Measurements from ENCODE around the gene RGS14. TPM values are rescaled to one million over a fixed set of nuclear protein-coding genes. Genes with fewer than 3 reads are reported as not detected.
"Not testable (repeated sequence)": the region's sequence is repeated elsewhere in the genome, so short reads cannot be mapped to it uniquely, and the experiment has no call there.

Gene RGS14
- total RNA-seq, 1 donor, result 3.1 TPM

GRCh38 chr5:177405312-177405711 is 47.6 kb downstream of the RGS14 start:
- no peak for TF ChIP-seq CTCF (IDR thresholded peaks at IDR 0.05; ENCODE audit: insufficient read depth, low read length)
- no peak overlapping the region for H3K4me3 ChIP-seq (ENCODE audit: low read depth, low read length)
- no peak for DNase-seq (ENCODE audit: low read depth)

GRCh38 chr5:177405805-177406204 is 48.1 kb downstream of the RGS14 start:
- H3K4me3 ChIP-seq (ENCODE audit: low read depth, low read length), result no peak overlapping the region
- no peak for DNase-seq (ENCODE audit: low read depth)
- TF ChIP-seq CTCF (IDR thresholded peaks at IDR 0.05; ENCODE audit: insufficient read depth, low read length), result no peak

- DNase-seq (ENCODE audit: low read depth), result no peak
- no peak within 1 kb of the TSS for H3K4me3 ChIP-seq (ENCODE audit: low read depth, low read length)
- no peak for TF ChIP-seq CTCF (IDR thresholded peaks at IDR 0.05; ENCODE audit: insufficient read depth, low read length)
These were observed 51.5 kb downstream of the RGS14 start, which contains the start of gene F12 for GRCh38 chr5:177409043-177409801. Gene F12 (minus strand): TSS chr5:177409564. CDS start chr5:177409527, 37 bp downstream.

GRCh38 chr5:177410575-177410974 is 52.9 kb downstream of the RGS14 start:
- no peak for TF ChIP-seq CTCF (IDR thresholded peaks at IDR 0.05; ENCODE audit: insufficient read depth, low read length)
- DNase-seq (ENCODE audit: low read depth), result no peak
- H3K4me3 ChIP-seq (ENCODE audit: low read depth, low read length), result no peak overlapping the region

- H3K4me3 ChIP-seq (ENCODE audit: low read depth, low read length), result no peak overlapping the region
- DNase-seq (ENCODE audit: low read depth), result no peak
- TF ChIP-seq CTCF (IDR thresholded peaks at IDR 0.05; ENCODE audit: insufficient read depth, low read length), result no peak
These were observed 55.0 kb downstream of the RGS14 start for GRCh38 chr5:177412603-177413233.

- H3K4me3 ChIP-seq (ENCODE audit: low read depth, low read length), result no peak overlapping the region
- TF ChIP-seq CTCF (IDR thresholded peaks at IDR 0.05; ENCODE audit: insufficient read depth, low read length), result no peak
- DNase-seq (ENCODE audit: low read depth), result no peak
These were observed 56.8 kb downstream of the RGS14 start for GRCh38 chr5:177414481-177414880.

- DNase-seq (ENCODE audit: low read depth); H3K4me3 ChIP-seq (ENCODE audit: low read depth, low read length): not testable (repeated sequence)
These were observed 59.4 kb downstream of the RGS14 start for GRCh38 chr5:177417081-177417480.
